CD8-positive, alpha-beta memory T cell (primary cell): Measurements from ENCODE around the gene ARFRP1. TPM values are rescaled to one million over a fixed set of nuclear protein-coding genes. Genes with fewer than 3 reads are reported as not detected.

ENCODE experiments used
- CTCF ChIA-PET: fragments of 350-600 bp; sonication (Branson Sonifier 250); formaldehyde crosslinking; loops from one replicate; lab custom pipeline; 2021; ENCODE audit warnings: antibody characterized with exemption; lab: Charles Lee
- POLR2A ChIA-PET: fragments of 350-600 bp; sonication (Branson Sonifier 250); formaldehyde crosslinking; loops from one replicate; lab custom pipeline; 2021; ENCODE audit warnings: antibody characterized with exemption; lab: Charles Lee
- DNase-seq, 5 donors: peaks; one replicate each; pipeline versions ENCODE4 v3.0.0 to v3.0.0-alpha.2; 2020 to 2022; ENCODE audit warnings: mixed read lengths in 1 of 5
- H3K27ac ChIP-seq: one replicate; pipeline ENCODE4 v1.7.0; 2013; ENCODE audit warnings: low read depth, mild to moderate bottlenecking, low read length, moderate library complexity
- H3K27me3 ChIP-seq: 2 replicates; pipeline ENCODE4 v1.7.0; 2013; ENCODE audit warnings: low read length, mild to moderate bottlenecking; ENCODE audit not compliant: insufficient read depth, poor library complexity, severe bottlenecking
- H3K36me3 ChIP-seq: 2 replicates; pipeline ENCODE4 v1.7.0; 2013; ENCODE audit warnings: mild to moderate bottlenecking, low read length, moderate library complexity; ENCODE audit not compliant: insufficient read depth
- H3K4me1 ChIP-seq: 2 replicates; pipeline ENCODE4 v1.7.0; 2013; ENCODE audit warnings: mild to moderate bottlenecking, low read length, moderate library complexity; ENCODE audit not compliant: insufficient read depth
- H3K4me3 ChIP-seq: 2 replicates; pipeline ENCODE4 v1.7.0; 2013; ENCODE audit warnings: mild to moderate bottlenecking, low read length
- H3K9me3 ChIP-seq: 2 replicates; pipeline ENCODE4 v1.7.0; 2013; ENCODE audit warnings: mild to moderate bottlenecking, low read length
- H3K27ac Mint-ChIP-seq, 8 donors: one replicate each; pipeline ENCODE4 v1.8.0; 2020 to 2021; ENCODE audit warnings: mixed read lengths in 8 of 8, mild to moderate bottlenecking in 6 of 8, inconsistent platforms in 3 of 8, moderate library complexity in 3 of 8
- H3K27me3 Mint-ChIP-seq, 2 donors: one replicate each; pipeline ENCODE4 v1.8.0; 2020 to 2021; ENCODE audit warnings: mixed read lengths in 2 of 2, mild to moderate bottlenecking in 1 of 2, moderate library complexity in 1 of 2
- H3K36me3 Mint-ChIP-seq, 3 donors: one replicate each; pipeline ENCODE4 v1.8.0; 2020 to 2021; ENCODE audit warnings: mixed read lengths in 3 of 3, inconsistent platforms in 1 of 3, mild to moderate bottlenecking in 1 of 3
- H3K4me1 Mint-ChIP-seq, 3 donors: one replicate each; pipeline ENCODE4 v1.8.0; 2020 to 2021; ENCODE audit warnings: mixed read lengths in 3 of 3, inconsistent platforms in 1 of 3, mild to moderate bottlenecking in 1 of 3
- H3K4me3 Mint-ChIP-seq, 7 donors: one replicate each; pipeline ENCODE4 v1.8.0; 2020 to 2021; ENCODE audit warnings: mixed read lengths in 7 of 7, mild to moderate bottlenecking in 6 of 7, moderate library complexity in 4 of 7, inconsistent platforms in 2 of 7
- H3K9me3 Mint-ChIP-seq, 5 donors: one replicate each; pipeline ENCODE4 v1.8.0; 2020 to 2022; ENCODE audit warnings: mixed read lengths in 5 of 5, mild to moderate bottlenecking in 3 of 5, moderate library complexity in 2 of 5, inconsistent platforms in 1 of 5
- polyA plus RNA-seq: library from polyadenylated mRNA; unstranded; fragments of 300-500 nt; fragmentation: Illumina TruSeq; gene quantifications from one replicate; pipeline ENCODE4 v1.2.3, GENCODE V29; 2021
- total RNA-seq, 2 experiments: library from RNA; stranded (reverse); gene quantifications; one replicate each; pipeline ENCODE4 v1.2.3, GENCODE V29; 2021

The ARFRP1 gene
- total and polyA plus RNA-seq, 3 experiments from 2014 or later: 63.7 to 73.9 (median 72.8) TPM

GRCh38 chr20:63694584-63695423, 13.0 kb downstream of the ARFRP1 start:
- Mint-ChIP-seq H3K27me3 (peaks cover 0 to 7% of the 10 kb centered on the region in 2 donors), H3K4me1 (peaks cover 0 to 38% (median 6%) of the 10 kb centered on the region in 3 donors), H3K9me3 (peaks cover 0 to 5% (median 0%) of the 10 kb centered on the region in 5 donors), H3K4me3 (no peak overlapping the region), H3K27ac (peak overlapping the region in 1 of 8 donors; percentile 47), H3K36me3 (peaks cover 0 to 4% (median 0%) of the 10 kb centered on the region in 3 donors)
- H3K9me3 ChIP-seq: no peaks in the 10 kb centered on the region
- no peaks in the 10 kb centered on the region for H3K27me3 ChIP-seq
- ChIA-PET POLR2A (interaction anchor here (0.6 kb wide), 1 partner anchor 34 kb away, joined by 6 read pairs; no protein-coding TSS in a partner anchor), CTCF (no interaction called here)
- H3K27ac ChIP-seq: no peak overlapping the region
- no peak for DNase-seq
- peaks cover 16% of the 10 kb centered on the region for H3K4me1 ChIP-seq
- no peaks in the 10 kb centered on the region for H3K36me3 ChIP-seq
- no peak overlapping the region for H3K4me3 ChIP-seq

DNA sequence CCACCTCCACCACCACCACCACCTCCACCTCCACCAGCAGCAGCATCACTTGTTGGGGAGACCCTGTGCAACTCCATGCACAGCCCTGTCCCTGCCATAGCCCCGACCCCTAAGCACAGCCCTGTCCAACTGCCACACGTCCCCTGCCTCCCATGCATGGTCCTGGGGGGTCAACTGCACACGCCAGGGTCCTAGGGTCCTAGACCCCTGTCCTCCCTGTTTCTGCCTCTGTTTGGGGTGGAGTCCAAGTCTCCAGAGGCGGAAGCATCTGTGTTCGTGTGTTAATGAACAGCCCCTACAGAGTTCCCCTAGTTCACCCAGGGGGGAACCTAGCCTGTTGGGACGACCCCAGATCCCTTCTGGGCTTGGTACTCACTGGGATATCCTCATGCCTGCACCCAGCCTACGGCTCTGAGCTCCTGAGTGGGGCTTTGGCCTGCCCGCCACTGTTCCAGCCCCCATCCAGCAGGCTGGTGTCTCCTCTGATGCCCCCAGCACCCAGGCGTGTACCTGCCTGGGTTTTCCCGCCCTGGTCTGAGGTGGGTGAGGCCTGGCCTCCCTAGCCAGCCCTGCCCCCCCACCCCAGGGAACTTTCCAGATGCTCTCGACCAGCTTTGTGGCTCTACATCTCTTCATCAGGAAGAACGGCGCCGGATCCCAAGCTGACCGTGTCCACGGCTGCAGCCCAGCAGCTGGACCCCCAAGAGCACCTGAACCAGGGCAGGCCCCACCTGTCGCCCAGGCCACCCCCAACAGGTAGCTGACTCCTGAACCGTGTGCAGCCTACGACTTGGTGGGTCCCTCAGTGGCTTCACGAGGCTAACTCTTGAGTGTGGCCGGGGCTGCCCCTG, 13.8 kb downstream of the ARFRP1 start:
- H3K36me3 ChIP-seq: no peaks in the 10 kb centered on the region
- no peak for DNase-seq
- no peak overlapping the region for H3K27ac ChIP-seq
- H3K4me3 ChIP-seq: no peak overlapping the region
- Mint-ChIP-seq H3K9me3 (peaks cover 0 to 5% (median 0%) of the 10 kb centered on the region in 5 donors), H3K36me3 (peaks cover 0 to 4% (median 0%) of the 10 kb centered on the region in 3 donors), H3K27ac (peak overlapping the region in 4 of 8 donors; percentile 27 to 79 (median 74)), H3K4me3 (peak overlapping the region in 4 of 7 donors; percentile 41 to 65 (median 54)), H3K4me1 (peaks cover 0 to 34% (median 6%) of the 10 kb centered on the region in 3 donors), H3K27me3 (peaks cover 0 to 7% of the 10 kb centered on the region in 2 donors)
- CTCF ChIA-PET: no interaction called here
- no peaks in the 10 kb centered on the region for H3K9me3 ChIP-seq
- no peaks in the 10 kb centered on the region for H3K27me3 ChIP-seq
- peaks cover 16% of the 10 kb centered on the region for H3K4me1 ChIP-seq
- POLR2A ChIA-PET: interaction anchor here (0.6 kb wide), 1 partner anchor 35 kb away, joined by 6 read pairs; no protein-coding TSS in a partner anchor

DNA sequence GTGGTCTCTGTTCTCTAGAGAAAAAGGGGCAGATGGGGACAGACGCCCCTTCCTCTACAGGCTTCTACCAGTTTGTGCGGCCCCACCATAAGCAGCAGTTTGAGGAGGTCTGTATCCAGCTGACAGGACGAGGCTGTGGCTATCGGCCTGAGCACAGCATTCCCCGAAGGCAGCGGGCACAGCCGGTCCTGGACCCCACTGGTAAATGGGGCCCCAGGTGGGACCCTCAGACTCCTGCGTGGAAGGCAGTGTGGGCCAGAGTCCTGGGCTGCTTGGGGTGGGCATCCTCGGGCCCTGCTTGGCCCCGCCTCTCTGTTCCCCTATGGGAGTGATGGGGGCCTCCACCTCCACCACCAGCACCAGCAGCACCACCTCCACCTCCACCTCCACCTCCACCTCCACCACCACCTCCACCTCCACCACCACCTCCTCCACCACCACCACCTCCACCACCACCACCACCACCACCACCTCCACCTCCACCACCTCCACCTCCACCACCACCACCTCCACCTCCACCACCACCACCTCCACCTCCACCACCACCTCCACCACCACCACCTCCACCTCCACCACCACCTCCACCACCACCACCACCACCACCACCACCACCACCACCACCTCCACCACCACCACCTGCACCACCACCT, 14.6 kb downstream of the ARFRP1 start:
- Histone ChIP-seq H3K27ac (no peak overlapping the region), H3K9me3 (no peaks in the 10 kb centered on the region), H3K36me3 (no peaks in the 10 kb centered on the region), H3K4me1 (peaks cover 16% of the 10 kb centered on the region), H3K4me3 (no peak overlapping the region), H3K27me3 (no peaks in the 10 kb centered on the region)
- peak overlapping the region in 1 of 8 donors; percentile 8 for H3K27ac Mint-ChIP-seq
- peaks cover 0 to 5% (median 0%) of the 10 kb centered on the region in 5 donors for H3K9me3 Mint-ChIP-seq
- H3K4me3 Mint-ChIP-seq: no peak overlapping the region
- H3K36me3 Mint-ChIP-seq: peaks cover 0 to 4% (median 0%) of the 10 kb centered on the region in 3 donors
- peaks cover 0 to 34% (median 6%) of the 10 kb centered on the region in 3 donors for H3K4me1 Mint-ChIP-seq
- H3K27me3 Mint-ChIP-seq: peaks cover 0 to 7% of the 10 kb centered on the region in 2 donors
- ChIA-PET POLR2A (no interaction called here), CTCF (no interaction called here)
- no peak for DNase-seq

- no peak overlapping the region for H3K4me3 ChIP-seq
- ChIA-PET CTCF (no interaction called here), POLR2A (no interaction called here)
- Mint-ChIP-seq H3K36me3 (peaks cover 0 to 4% (median 0%) of the 10 kb centered on the region in 3 donors), H3K4me1 (peaks cover 0 to 29% (median 6%) of the 10 kb centered on the region in 3 donors), H3K9me3 (peaks cover 0 to 5% (median 0%) of the 10 kb centered on the region in 5 donors), H3K27ac (peak overlapping the region in 3 of 8 donors; percentile 8 to 42 (median 36)), H3K4me3 (peak overlapping the region in 1 of 7 donors; percentile 40), H3K27me3 (peaks cover 0 to 7% of the 10 kb centered on the region in 2 donors)
- H3K27ac ChIP-seq: no peak overlapping the region
- no peak for DNase-seq
- H3K27me3 ChIP-seq: no peaks in the 10 kb centered on the region
- H3K9me3 ChIP-seq: no peaks in the 10 kb centered on the region
- peaks cover 16% of the 10 kb centered on the region for H3K4me1 ChIP-seq
- H3K36me3 ChIP-seq: no peaks in the 10 kb centered on the region
These were observed 15.2 kb downstream of the ARFRP1 start for GRCh38 chr20:63692436-63693082.

DNA sequence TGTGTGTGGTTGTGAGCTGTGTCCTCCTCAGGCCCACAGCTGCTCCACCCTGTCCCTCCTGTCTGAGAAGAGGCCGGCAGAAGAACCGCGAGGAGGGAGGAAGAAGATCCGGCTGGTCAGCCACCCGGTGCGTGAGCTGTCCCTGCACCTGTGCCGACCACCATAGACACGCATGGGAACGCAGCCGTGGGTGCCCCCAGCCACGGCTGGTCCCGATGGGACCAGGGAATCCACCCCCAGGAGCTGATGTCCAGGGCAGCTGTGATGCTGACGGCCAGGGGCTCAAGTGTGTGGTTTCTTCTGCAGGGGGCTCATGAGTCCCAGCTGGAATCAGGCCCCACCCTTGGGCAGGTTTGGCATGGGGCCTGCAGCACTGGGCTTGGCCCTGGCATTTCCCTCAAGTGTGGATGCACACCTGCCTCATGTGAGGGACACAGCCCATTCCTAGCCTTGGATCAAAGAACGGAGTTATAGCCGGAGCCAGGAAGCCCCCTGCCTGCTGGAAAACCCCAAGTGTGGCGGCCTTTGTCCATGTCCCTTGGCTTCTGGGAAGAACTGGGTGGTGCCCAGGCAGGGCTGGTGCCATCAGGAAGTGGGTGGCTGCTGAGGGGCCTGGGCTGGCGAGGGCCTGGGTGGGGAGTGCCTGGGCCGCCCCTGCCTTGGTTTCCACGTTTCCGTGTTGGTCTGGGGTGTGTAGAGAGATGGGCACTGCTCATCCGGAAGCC, 15.9 kb downstream of the ARFRP1 start:
- no peak overlapping the region for H3K4me3 ChIP-seq
- H3K27ac ChIP-seq: no peak overlapping the region
- Mint-ChIP-seq H3K4me3 (no peak overlapping the region), H3K4me1 (peaks cover 0 to 23% (median 6%) of the 10 kb centered on the region in 3 donors), H3K27me3 (peaks cover 0 to 7% of the 10 kb centered on the region in 2 donors), H3K27ac (peak overlapping the region in 1 of 8 donors; percentile 24), H3K9me3 (peaks cover 0 to 5% (median 0%) of the 10 kb centered on the region in 5 donors), H3K36me3 (peaks cover 0 to 4% (median 0%) of the 10 kb centered on the region in 3 donors)
- no peaks in the 10 kb centered on the region for H3K9me3 ChIP-seq
- no peaks in the 10 kb centered on the region for H3K27me3 ChIP-seq
- CTCF ChIA-PET: no interaction called here
- no peak for DNase-seq
- no peaks in the 10 kb centered on the region for H3K36me3 ChIP-seq
- H3K4me1 ChIP-seq: peaks cover 17% of the 10 kb centered on the region
- POLR2A ChIA-PET: no interaction called here

DNA sequence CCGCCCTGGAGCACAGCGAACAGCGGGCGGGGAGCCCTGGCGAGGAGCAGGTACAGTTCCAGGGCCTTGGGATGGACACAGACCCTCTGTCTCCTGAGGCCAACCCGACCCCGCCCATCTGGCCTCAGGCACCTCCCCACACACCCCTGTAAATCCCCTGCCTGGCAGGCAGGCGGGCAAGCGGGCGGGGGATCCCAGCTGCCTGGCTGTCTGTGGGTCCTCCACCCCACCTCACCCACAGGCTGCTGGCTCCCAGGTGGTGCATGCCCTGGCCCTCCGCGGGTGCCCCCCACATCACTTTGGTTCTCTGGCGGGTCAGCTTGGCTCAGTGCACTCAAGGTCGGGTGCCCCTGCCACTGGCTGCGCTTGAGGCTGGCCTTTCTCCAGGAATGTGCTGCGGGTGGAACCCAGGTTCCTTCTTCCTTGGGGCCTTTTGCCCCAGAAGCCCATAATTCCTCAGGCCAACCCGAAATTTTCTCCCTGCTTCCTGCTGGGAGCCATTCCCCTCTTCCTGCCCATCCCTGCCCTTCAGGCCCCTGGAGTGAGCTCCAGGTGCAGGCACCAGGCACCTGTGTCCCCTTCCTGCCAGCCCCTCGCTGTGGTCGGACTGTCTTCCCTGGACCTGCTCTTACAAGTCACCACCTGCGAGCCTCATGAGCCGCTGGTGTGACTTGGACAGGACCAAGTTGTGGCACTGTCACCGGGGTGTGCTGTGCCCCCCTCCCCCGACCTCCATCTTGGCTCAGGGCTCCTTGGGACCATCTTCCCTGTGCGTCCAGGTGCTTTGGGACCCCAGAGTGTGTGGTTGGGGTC, 16.7 kb downstream of the ARFRP1 start:
- Mint-ChIP-seq H3K4me3 (no peak overlapping the region), H3K36me3 (peaks cover 0 to 3% (median 0%) of the 10 kb centered on the region in 3 donors), H3K4me1 (peaks cover 0 to 17% (median 4%) of the 10 kb centered on the region in 3 donors), H3K9me3 (peaks cover 0 to 5% (median 0%) of the 10 kb centered on the region in 5 donors), H3K27ac (peak overlapping the region in 1 of 8 donors; percentile 24), H3K27me3 (peaks cover 0 to 7% of the 10 kb centered on the region in 2 donors)
- Histone ChIP-seq H3K36me3 (no peaks in the 10 kb centered on the region), H3K27me3 (no peaks in the 10 kb centered on the region), H3K27ac (no peak overlapping the region), H3K4me3 (no peak overlapping the region), H3K9me3 (no peaks in the 10 kb centered on the region), H3K4me1 (peaks cover 18% of the 10 kb centered on the region)
- POLR2A ChIA-PET: no interaction called here
- CTCF ChIA-PET: no interaction called here
- DNase-seq: no peak
